ENCODE results near the gene NUP35.

Gene NUP35

DNA sequence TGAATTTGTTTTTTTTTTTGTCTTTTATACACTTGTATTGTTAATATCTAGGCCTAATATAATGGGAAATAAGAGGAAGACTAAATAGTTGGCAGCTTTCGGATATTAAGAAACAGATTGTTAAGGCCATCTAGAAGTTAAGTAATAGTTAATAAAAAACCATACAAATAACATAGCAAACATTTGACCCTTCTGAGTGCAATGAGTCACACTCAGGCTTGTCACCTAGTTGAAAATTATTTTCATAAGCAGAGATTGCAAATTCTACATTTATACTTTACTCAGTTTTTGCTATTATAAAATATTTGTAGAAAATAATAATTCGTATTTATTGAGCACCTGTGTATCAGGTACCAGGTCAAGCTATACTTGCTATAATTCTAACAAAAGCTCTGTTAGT lies 2.4 kb downstream of the NUP35 start:
- Histone ChIP-seq H3K27ac (ENCODE audit: low read depth, low read length, poor library complexity, severe bottlenecking) (no peak overlapping the region), H3K4me1 (ENCODE audit: insufficient read depth, low read length, severe bottlenecking) (peaks cover 32% of the 10 kb centered on the region), H3K9me2 (ENCODE audit: low read depth, low read length) (no peaks in the 10 kb centered on the region), H3K36me3 (ENCODE audit: insufficient read depth, low read length) (peaks cover 31% of the 10 kb centered on the region), H3K4me2 (ENCODE audit: low read length) (peak overlapping the region; percentile 12; the same call in 1 of the 2 replicates), H3K9ac (ENCODE audit: low read length) (no peak overlapping the region), H3F3A (ENCODE audit: insufficient read depth, low read length) (no peaks in the 10 kb centered on the region), H4K20me1 (ENCODE audit: insufficient read depth, low read length) (no peaks in the 10 kb centered on the region), H3K4me3 (ENCODE audit: low read depth, low read length, poor library complexity, severe bottlenecking) (no peak overlapping the region), H3K27me3 (ENCODE audit: insufficient read depth, low read length) (no peaks in the 10 kb centered on the region), H3K9me3 (ENCODE audit: low read length) (no peaks in the 10 kb centered on the region), H3K79me2 (ENCODE audit: insufficient read depth, low read length) (peaks cover 64% of the 10 kb centered on the region), H2AFZ (ENCODE audit: low read length) (no peak overlapping the region)
- TF ChIP-seq, protein P1, sequence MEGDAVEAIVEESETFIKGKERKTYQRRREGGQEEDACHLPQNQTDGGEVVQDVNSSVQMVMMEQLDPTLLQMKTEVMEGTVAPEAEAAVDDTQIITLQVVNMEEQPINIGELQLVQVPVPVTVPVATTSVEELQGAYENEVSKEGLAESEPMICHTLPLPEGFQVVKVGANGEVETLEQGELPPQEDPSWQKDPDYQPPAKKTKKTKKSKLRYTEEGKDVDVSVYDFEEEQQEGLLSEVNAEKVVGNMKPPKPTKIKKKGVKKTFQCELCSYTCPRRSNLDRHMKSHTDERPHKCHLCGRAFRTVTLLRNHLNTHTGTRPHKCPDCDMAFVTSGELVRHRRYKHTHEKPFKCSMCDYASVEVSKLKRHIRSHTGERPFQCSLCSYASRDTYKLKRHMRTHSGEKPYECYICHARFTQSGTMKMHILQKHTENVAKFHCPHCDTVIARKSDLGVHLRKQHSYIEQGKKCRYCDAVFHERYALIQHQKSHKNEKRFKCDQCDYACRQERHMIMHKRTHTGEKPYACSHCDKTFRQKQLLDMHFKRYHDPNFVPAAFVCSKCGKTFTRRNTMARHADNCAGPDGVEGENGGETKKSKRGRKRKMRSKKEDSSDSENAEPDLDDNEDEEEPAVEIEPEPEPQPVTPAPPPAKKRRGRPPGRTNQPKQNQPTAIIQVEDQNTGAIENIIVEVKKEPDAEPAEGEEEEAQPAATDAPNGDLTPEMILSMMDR (IDR thresholded peaks at IDR 0.05; ENCODE audit: low read length), result no peak
- TF ChIP-seq EZH2 (IDR thresholded peaks at IDR 0.05; ENCODE audit: borderline replicate concordance, low read length), result no peak

DNA sequence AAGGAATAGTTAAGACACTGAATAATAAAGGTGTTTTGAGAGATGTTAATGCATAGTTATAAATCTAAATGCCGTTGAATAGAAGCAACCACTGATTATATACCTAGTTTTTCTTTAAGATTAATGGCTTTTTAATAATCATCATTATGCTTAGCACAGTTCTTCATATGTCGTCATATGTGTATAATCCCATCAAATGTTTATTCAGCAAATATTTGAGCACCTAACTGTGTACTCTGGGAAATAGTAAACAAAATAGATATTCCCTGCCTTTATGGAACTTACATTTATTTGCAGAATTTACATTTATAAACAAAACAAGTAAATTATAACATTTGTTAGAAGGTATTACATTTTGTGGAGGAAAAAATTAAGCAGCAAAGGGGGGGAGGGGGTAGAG lies 9.8 kb downstream of the NUP35 start:
- Histone ChIP-seq H3K9me2 (ENCODE audit: low read depth, low read length) (no peaks in the 10 kb centered on the region), H3K27ac (ENCODE audit: low read depth, low read length, poor library complexity, severe bottlenecking) (no peak overlapping the region), H3K9me3 (ENCODE audit: low read length) (no peaks in the 10 kb centered on the region), H4K20me1 (ENCODE audit: insufficient read depth, low read length) (no peaks in the 10 kb centered on the region), H3K9ac (ENCODE audit: low read length) (no peak overlapping the region), H3K36me3 (ENCODE audit: insufficient read depth, low read length) (peaks cover 57% of the 10 kb centered on the region), H3F3A (ENCODE audit: insufficient read depth, low read length) (no peaks in the 10 kb centered on the region), H3K4me3 (ENCODE audit: low read depth, low read length, poor library complexity, severe bottlenecking) (no peak overlapping the region), H3K4me1 (ENCODE audit: insufficient read depth, low read length, severe bottlenecking) (no peaks in the 10 kb centered on the region), H3K79me2 (ENCODE audit: insufficient read depth, low read length) (peaks cover 30% of the 10 kb centered on the region), H3K4me2 (ENCODE audit: low read length) (no peak overlapping the region), H3K27me3 (ENCODE audit: insufficient read depth, low read length) (no peaks in the 10 kb centered on the region), H2AFZ (ENCODE audit: low read length) (no peak overlapping the region)
- TF ChIP-seq EZH2 (IDR thresholded peaks at IDR 0.05; ENCODE audit: borderline replicate concordance, low read length), result no peak
- TF ChIP-seq, protein P1 (IDR thresholded peaks at IDR 0.05; ENCODE audit: low read length), result no peak

DNA sequence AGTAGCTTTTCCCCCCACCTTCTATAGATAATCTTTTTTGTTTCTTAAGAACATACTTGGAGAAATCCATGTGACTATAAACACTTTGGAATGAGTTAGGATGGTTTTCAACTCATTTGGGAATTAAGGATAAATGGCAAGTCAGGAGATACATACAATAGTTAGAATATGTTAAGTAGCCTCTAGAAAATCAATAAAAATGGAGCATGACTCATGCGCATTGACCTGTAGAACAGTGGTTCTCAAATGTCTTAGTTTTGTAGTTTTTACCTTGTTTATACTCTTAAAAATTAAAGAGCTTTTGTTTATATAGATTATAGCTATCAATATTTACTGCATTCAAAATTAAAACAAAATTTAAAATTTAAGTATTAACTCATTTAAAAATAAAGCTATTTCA lies 24.7 kb downstream of the NUP35 start:
- Histone ChIP-seq H3K4me3 (ENCODE audit: low read depth, low read length, poor library complexity, severe bottlenecking) (no peak overlapping the region), H2AFZ (ENCODE audit: low read length) (no peak overlapping the region), H3K4me2 (ENCODE audit: low read length) (no peak overlapping the region), H4K20me1 (ENCODE audit: insufficient read depth, low read length) (no peaks in the 10 kb centered on the region), H3K36me3 (ENCODE audit: insufficient read depth, low read length) (peaks cover 94% of the 10 kb centered on the region), H3K27me3 (ENCODE audit: insufficient read depth, low read length) (no peaks in the 10 kb centered on the region), H3K9me2 (ENCODE audit: low read depth, low read length) (no peaks in the 10 kb centered on the region), H3K27ac (ENCODE audit: low read depth, low read length, poor library complexity, severe bottlenecking) (no peak overlapping the region), H3K9me3 (ENCODE audit: low read length) (0 out of 2 replicates have a peak, but pooled peaks cover 3% of the 10 kb centered on the region), H3K9ac (ENCODE audit: low read length) (no peak overlapping the region), H3F3A (ENCODE audit: insufficient read depth, low read length) (no peaks in the 10 kb centered on the region), H3K4me1 (ENCODE audit: insufficient read depth, low read length, severe bottlenecking) (no peaks in the 10 kb centered on the region), H3K79me2 (ENCODE audit: insufficient read depth, low read length) (0 out of 2 replicates have a peak, but pooled peaks cover 4% of the 10 kb centered on the region)
- TF ChIP-seq, protein P1 (IDR thresholded peaks at IDR 0.05; ENCODE audit: low read length), result no peak
- no peak for TF ChIP-seq EZH2 (IDR thresholded peaks at IDR 0.05; ENCODE audit: borderline replicate concordance, low read length)
